GM18909 (cell line): Measurements from ENCODE around the gene FSD1.
"Not testable (repeated sequence)": the region's sequence is repeated elsewhere in the genome, so short reads cannot be mapped to it uniquely, and the experiment has no call there.

ENCODE experiments used
- ATAC-seq: cut with Tn5 transposase; IDR thresholded peaks from one replicate; pipeline ENCODE4 v1.9.1; 2021; ENCODE audit warnings: mild to moderate bottlenecking; ENCODE audit not compliant: unreplicated experiment, poor library complexity

FSD1 gene

GRCh38 chr19:4313847-4314490, 9.6 kb downstream of the FSD1 start:
- no peak for ATAC-seq

GRCh38 chr19:4316956-4317355, 12.6 kb downstream of the FSD1 start:
- ATAC-seq, result no peak

- no peak for ATAC-seq
These were observed 14.1 kb downstream of the FSD1 start for GRCh38 chr19:4318460-4318859.

- no peak for ATAC-seq
These were observed 14.8 kb downstream of the FSD1 start for GRCh38 chr19:4319067-4319718.

GRCh38 chr19:4320419-4320818, 16.0 kb downstream of the FSD1 start:
- no peak for ATAC-seq

- ATAC-seq, result no peak
These were observed 18.7 kb downstream of the FSD1 start for GRCh38 chr19:4322942-4323665.

GRCh38 chr19:4323692-4324091, 19.3 kb downstream of the FSD1 start:
- no peak for ATAC-seq

DNA sequence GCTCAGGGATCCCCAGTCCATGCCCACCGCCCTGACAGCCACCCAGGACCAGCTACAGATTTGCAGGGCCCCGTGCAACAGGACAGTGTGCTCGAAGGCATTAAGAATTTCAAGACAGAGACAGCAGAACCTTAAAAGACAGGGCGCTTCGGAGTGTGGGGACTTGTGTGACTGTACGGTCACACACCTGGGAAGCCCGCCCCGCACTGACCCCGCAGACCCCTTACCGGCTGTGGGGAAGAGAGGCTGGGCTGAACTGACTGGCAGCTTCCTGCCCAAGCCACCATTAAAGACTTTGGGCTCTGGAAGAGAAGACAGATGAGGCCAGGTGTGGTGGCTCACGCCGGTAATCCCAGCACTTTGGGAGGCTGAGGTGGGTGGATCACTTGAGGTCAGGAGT, 19.8 kb downstream of the FSD1 start:
- ATAC-seq, result no peak

GRCh38 chr19:4326215-4326836, 21.9 kb downstream of the FSD1 start:
- no peak for ATAC-seq

DNA sequence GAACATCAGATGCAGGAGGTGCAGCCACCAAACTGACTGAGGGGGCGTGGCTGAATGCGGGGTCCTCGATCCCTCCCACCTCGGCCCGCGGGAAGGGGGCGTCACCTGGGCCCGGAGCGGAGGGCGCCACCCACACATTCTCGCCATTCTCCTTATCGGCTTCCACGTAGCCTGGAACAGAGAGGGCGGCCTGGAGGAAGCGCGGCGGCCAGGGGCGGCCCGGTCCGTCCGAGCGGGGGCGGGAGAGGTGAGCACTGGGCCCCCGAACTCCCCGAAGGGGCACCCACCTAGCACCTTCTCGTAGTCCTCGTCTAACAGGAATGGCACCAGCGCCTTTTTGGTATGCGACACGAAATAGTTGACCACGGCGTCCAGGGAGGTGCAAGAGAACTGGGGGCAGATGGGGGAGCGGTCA, 22.4 kb downstream of the FSD1 start:
- no peak for ATAC-seq

GRCh38 chr19:4327252-4327876, 23.0 kb downstream of the FSD1 start:
- no peak for ATAC-seq

DNA sequence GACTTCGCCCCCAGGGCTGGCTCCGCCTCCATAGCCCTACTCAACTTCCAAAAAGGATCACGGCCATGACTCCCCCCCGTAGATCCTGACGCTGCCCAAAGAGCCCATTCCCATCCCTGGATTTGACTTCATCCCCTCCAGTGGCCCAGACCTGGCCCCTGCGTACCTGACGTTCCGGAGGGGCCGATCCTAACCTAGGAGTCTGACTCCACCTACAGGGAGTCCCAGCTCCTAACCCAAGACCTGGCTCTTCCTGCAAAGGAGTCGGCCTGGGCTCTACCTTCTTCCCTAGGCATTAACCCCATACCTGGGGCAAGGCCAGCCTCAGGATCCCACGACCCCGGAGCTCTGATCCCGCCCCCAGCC, 23.5 kb downstream of the FSD1 start:
- ATAC-seq, result no peak

DNA sequence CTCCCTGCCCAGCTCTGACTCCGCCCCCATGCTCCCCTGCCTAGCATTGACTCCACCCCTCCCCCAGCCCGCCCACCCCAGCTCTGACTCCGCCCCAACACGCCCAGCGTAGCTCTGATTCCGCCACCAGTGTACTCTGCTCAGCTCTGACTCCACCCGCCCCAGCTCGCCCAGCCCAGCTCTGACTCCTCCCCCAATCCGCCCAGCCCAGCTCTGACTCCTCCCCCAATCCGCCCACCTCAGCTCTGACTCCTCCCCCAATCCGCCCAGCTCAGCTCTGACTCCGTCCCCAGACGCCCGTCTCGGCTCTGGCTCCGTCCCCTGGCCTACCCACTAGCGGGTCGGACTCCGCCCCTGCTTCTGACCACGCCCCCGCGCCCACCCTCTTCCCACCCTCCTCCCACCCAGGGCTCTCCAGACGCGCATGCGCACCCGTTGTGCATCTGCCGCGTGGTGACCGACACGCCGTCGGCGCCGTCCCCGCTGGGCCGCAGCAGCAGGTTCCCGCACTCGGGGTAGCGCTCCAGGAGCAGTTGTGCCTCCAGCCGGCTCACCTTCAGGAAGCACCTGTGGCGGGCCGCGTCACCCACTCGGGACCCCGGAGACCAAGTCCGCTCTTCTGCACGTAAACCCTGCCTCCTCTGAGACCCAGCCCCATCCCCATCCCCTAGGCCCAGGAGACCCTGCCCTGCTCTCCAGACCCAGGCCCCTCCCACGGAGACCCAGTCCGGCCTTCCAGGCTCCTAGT, 24.0 kb downstream of the FSD1 start:
- peak; percentile 87 for ATAC-seq

DNA sequence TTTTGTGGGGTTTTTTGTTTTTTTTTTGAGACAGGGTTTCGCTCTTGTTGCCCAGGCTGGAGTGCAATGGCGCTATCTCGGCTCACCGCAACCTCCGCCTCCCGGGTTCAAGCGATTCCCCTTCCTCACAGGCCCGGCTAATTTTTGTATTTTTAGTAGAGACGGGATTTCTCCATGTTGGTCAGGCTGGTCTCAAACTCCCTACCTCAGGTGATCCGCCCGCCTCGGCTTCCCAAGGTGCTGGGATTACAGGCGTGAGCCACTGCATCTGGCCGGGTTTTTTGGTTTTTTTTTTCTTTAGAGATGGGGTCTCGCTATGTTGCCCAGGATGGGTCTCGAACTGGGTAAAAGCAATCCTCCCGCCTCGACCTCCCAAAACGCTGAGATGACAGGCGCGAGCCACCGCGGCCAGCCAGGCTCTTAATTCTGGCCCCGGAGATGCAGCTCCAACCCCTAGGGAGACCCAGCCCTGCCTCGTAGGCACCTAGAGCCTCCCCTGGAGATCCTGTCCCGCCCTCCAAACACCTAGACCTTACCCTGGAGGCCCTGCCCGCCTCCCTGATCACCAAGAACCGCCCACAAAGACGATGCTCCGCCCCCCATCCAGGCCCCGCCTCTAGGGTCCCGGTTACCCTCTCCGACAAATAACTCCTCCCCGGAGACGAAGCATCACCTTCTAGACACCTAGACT, 24.7 kb downstream of the FSD1 start:
- ATAC-seq, result not testable (repeated sequence)

GRCh38 chr19:4329858-4330257, 25.5 kb downstream of the FSD1 start:
- no peak for ATAC-seq

DNA sequence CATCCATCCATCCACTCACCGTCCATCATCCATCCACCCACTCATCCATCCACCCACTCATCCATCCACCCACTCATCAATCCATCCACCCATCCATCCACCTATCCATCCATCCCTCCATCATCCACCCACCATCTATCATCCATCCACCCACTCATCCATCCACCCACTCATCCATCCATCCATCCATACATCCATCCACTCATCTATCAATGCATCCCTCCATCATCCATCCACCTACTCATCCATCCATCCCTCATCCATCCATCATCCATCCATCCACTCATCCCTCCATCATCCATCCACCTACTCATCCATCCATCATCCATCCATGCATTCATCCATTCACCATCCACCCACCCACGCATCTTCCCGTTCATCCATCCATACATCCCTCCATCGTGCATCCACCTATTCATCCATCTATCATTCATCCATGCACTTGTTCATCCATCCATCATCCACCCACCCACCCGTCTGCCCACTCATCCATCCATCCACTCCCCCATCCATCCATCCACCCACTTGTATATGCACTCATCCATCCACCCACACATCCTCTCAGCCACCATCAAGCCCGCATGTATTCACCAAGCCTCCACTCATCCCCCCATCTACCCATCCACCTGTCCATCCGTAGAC, 30.7 kb downstream of the FSD1 start:
- ATAC-seq, result no peak

- no peak for ATAC-seq
These were observed 33.6 kb downstream of the FSD1 start for GRCh38 chr19:4337906-4338440.

GRCh38 chr19:4338441-4339355, 34.3 kb downstream of the FSD1 start, which contains the start of gene STAP2:
TSS of gene STAP2 (minus strand) at chr19:4338827. CDS start at chr19:4338753, 74 bp downstream.
- no peak for ATAC-seq
